ENCODE data around the gene RYR2.

Gene RYR2

DNA sequence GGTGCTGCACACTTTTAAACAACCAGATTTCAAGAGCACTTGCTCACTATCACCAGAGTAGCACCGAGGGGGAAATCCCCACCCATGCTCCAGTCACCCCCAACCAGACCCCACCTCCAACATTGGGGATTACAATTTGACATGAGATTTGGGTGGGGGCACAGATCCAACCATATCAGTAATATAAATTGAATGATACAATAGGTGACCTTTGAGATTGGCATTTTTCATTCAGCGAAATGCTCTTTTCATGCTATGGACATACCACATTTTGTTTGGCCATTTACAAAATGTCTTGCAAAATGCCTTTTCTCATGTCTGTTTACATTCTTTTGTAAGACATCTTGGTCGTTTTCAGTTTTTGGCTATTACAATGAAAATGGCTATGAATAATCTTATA is 23.9 kb downstream of the RYR2 start:
- no peak overlapping the region for H3K4me3 ChIP-seq (ENCODE audit: low read depth, low read length)
- TF ChIP-seq, protein P1, sequence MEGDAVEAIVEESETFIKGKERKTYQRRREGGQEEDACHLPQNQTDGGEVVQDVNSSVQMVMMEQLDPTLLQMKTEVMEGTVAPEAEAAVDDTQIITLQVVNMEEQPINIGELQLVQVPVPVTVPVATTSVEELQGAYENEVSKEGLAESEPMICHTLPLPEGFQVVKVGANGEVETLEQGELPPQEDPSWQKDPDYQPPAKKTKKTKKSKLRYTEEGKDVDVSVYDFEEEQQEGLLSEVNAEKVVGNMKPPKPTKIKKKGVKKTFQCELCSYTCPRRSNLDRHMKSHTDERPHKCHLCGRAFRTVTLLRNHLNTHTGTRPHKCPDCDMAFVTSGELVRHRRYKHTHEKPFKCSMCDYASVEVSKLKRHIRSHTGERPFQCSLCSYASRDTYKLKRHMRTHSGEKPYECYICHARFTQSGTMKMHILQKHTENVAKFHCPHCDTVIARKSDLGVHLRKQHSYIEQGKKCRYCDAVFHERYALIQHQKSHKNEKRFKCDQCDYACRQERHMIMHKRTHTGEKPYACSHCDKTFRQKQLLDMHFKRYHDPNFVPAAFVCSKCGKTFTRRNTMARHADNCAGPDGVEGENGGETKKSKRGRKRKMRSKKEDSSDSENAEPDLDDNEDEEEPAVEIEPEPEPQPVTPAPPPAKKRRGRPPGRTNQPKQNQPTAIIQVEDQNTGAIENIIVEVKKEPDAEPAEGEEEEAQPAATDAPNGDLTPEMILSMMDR (IDR thresholded peaks at IDR 0.05; ENCODE audit: borderline replicate concordance, insufficient read depth, low read depth, low read length), result no peak

DNA sequence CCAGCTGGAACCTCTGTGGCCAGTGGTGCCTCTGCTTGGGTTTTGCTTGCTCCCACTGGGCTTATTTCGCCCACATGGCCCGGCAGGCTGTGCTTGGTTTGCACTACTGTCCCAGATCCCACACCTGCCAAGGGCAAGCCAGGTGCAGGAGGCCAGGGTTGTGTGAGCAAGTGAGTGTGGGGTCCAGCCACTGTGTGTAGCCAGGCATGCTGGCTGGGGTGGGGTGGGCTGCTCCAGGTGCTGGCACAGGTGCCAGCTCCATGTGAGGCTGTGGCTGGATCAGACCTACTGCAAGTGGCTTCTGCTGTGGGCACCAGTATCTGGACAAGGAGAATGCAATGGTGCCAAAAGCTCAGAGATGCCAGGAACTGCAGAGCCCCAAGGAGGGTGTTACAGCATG is 28.5 kb downstream of the RYR2 start:
- TF ChIP-seq, protein P1 (IDR thresholded peaks at IDR 0.05; ENCODE audit: borderline replicate concordance, insufficient read depth, low read depth, low read length), result no peak

DNA sequence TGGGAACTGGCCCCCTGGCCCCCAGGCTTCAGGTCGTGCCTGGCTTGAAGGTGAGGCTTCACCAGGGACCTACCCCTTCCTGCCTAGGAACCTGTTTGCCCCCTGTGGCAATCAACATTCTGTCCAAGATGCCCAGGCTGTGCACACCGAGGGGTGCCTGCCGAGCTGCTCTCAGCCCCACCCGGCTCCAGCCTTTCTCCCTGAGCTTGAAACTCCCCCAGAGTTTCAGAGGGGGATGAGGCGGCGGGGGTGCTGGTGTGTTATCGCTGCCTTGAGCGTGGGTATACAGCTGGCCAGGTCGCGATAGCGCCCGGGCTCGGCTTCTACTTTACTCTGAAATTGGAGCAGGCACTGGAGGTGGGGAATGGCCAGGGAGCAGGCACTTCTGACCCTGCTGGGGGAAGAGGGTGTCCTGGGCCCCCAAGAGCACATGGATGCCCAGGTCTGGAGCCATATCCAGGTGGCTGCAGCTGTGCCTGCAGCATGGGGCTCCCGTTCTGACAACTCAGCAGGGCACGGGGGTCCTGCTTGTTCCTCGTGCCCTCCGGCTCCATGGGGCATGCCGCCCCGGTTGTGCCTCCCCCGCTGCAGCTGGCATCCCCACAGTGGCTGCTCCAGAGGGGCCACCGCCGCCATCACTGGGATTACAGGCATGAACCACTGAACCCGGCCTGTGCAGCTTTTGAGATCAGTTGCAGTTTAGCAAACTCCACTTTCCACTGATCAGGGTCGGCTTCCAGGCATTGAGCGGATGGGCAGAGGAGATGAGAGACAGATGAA is 29.8 kb downstream of the RYR2 start:
- no peak overlapping the region for H3K4me3 ChIP-seq (ENCODE audit: low read depth, low read length)
- TF ChIP-seq, protein P1 (IDR thresholded peaks at IDR 0.05; ENCODE audit: borderline replicate concordance, insufficient read depth, low read depth, low read length), result no peak

More for the DNA sequence above, 28.5 kb downstream of the RYR2 start:
- no peak overlapping the region for H3K4me3 ChIP-seq (ENCODE audit: low read depth, low read length)

DNA sequence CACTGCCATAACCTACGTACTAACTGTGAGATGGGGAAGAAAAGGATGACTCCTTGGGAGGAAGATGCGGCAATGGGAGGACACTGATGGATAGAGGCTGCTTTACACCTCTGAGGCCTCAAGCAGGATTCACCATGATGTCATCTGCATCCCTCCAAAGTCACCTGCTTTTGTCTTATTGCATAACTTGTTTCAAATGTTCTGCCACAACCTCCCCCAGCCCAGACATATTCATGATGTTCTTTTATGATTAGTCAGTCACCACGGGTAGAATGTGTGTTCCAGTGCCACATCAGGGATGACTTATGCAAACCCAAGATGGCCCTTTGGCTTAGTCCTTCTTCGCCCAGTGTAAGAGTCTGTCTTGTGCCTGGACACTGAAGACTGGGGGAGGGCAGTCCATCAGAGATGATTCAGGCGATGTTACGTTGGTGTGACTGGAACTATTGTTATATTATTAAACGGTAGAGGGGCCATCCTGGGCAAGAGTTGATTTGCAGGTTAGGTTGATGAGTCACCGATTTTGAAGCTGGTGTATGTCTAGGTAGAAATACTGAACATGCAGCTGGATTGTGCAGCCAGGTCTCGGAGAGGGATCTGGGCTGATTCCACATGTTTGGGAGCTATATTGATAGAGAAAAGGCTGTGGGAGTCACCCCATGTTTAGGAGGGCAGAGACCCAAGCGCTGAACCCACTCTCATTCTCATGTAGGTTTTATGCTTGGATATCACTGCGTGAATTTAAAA is 32.6 kb downstream of the RYR2 start:
- no peak overlapping the region for H3K4me3 ChIP-seq (ENCODE audit: low read depth, low read length)
- TF ChIP-seq, protein P1 (IDR thresholded peaks at IDR 0.05; ENCODE audit: borderline replicate concordance, insufficient read depth, low read depth, low read length), result no peak

DNA sequence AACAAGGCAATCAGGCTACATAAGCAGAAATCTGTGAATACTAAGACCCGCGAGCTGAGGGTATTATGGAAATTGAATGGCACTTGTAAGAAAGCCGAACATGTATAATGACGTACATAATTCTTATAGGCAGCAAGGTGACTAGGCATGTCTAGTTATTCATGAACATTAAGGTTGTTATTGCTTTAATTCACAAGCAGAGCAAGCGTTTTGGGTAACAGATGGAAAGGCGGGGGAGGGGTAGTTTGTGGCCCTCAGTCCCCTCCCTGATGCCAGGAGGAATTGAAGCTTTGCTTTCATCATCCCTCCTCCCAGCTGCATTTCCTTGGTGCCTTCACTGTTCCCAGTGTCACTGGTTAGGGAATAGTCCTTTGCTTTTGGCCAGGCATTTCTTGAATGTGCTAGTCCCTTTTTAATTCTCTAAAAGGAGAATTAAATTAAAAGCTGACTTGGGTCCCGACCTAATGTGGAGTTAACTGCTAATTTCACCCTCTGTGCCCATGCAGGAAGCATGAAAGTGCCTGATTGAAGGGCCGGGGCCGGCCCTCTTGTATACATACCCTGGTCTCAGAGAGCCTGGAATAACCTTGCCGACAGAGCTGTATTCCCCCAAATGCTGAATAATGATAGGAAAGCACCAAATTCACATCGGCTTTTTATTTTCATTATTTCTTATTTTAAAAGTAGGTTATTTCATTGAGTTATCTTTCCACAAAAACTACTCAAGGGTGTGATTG is 42.5 kb downstream of the RYR2 start:
- H3K4me3 ChIP-seq (ENCODE audit: low read depth, low read length), result no peak overlapping the region
- TF ChIP-seq, protein P1 (IDR thresholded peaks at IDR 0.05; ENCODE audit: borderline replicate concordance, insufficient read depth, low read depth, low read length), result no peak

DNA sequence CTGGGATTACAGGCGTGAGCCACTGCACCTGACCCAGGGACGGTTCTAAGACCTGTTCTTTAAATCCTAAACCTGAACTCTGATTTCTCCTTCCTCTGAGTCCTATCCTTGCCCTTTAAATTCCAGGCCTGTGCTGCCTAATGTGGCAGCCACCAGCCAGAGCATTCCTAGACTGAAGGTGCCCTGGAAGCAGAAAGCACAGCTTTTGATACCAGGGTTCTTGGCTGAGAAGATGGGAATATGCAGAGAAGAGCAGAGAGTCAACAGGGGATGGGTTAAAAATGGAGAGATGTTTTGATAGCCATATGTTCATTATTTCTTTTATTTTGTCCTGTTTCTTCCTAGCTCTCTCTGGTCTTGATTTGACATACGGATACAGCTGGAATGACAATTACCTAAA is 49.7 kb downstream of the RYR2 start:
- TF ChIP-seq, protein P1 (IDR thresholded peaks at IDR 0.05; ENCODE audit: borderline replicate concordance, insufficient read depth, low read depth, low read length), result no peak

More for the DNA sequence above, 49.7 kb downstream of the RYR2 start:
- H3K4me3 ChIP-seq (ENCODE audit: low read depth, low read length), result no peak overlapping the region
